ENCODE data around the gene FBXW12. TPM values are rescaled to one million over a fixed set of nuclear protein-coding genes. Genes with fewer than 3 reads are reported as not detected.

FBXW12 gene
- total RNA-seq, 1 experiment from 2014 or later = 0.74 TPM

GRCh38 chr3:48403533-48404439 lies 31.8 kb downstream of the FBXW12 start:
- Histone ChIP-seq H4K20me1 (ENCODE audit: control insufficient read depth, insufficient read depth, insufficient read length) (no peaks in the 10 kb centered on the region), H3K4me2 (ENCODE audit: insufficient read depth, insufficient read length, low read length) (no peak overlapping the region), H4K91ac (ENCODE audit: insufficient read length, low read depth, low read length) (no peak overlapping the region), H3K18ac (ENCODE audit: insufficient read length, low read depth, low read length) (no peak overlapping the region), H4K8ac (replicated peaks; ENCODE audit: insufficient read length, low read depth, low read length) (no peak overlapping the region), H4K5ac (ENCODE audit: insufficient read length, low read depth, low read length) (no peak overlapping the region), H2AK5ac (ENCODE audit: insufficient read length, low read length) (no peak overlapping the region), H3K4ac (ENCODE audit: low read depth, low read length) (no peak overlapping the region), H2BK120ac (ENCODE audit: low read depth, low read length, poor library complexity, severe bottlenecking) (no peak overlapping the region), H3K23ac (ENCODE audit: insufficient read length, low read depth, low read length) (no peak overlapping the region), H3T11ph (ENCODE audit: low read length) (no peak overlapping the region), H3K14ac (ENCODE audit: insufficient read depth, low read length) (no peak overlapping the region), H3K27me3 (ENCODE audit: insufficient read depth, low read length) (no peaks in the 10 kb centered on the region), H2BK5ac (ENCODE audit: insufficient read length, low read length) (no peak overlapping the region), H2BK12ac (ENCODE audit: insufficient read length, low read depth, low read length) (no peak overlapping the region), H3K56ac (ENCODE audit: insufficient read length, low read depth, low read length) (no peak overlapping the region), H3K79me2 (ENCODE audit: insufficient read depth, low read length) (no peaks in the 10 kb centered on the region), H3K9me3 (ENCODE audit: control insufficient read depth, low read depth, low read length) (no peaks in the 10 kb centered on the region), H2BK20ac (ENCODE audit: low read depth, low read length, poor library complexity, severe bottlenecking) (no peak overlapping the region), H3K9ac (ENCODE audit: extremely low read depth, insufficient read length, low read length) (no peak overlapping the region), H3K79me1 (ENCODE audit: insufficient read depth, low read depth, low read length, poor library complexity, severe bottlenecking) (no peaks in the 10 kb centered on the region), H2AFZ (ENCODE audit: low read length) (no peak overlapping the region), H3K23me2 (ENCODE audit: insufficient read length, low read depth, low read length, poor library complexity, severe bottlenecking) (no peaks in the 10 kb centered on the region), H3K4me1 (ENCODE audit: insufficient read depth, low read length) (0 out of 2 replicates have a peak, but pooled peaks cover 2% of the 10 kb centered on the region), H3K27ac (ENCODE audit: insufficient read length, low read depth, low read length) (no peak overlapping the region), H2BK15ac (ENCODE audit: low read depth, low read length) (no peak overlapping the region)
- Mint-ChIP-seq H3K27ac (no peak overlapping the region; a peak in 1 of 7 replicates), H3K9me3 (no peaks in the 10 kb centered on the region), H3K36me3 (ENCODE audit: insufficient read depth in 1 of 3, low read depth in 3 of 3) (peaks cover 39 to 77% (median 59%) of the 10 kb centered on the region in 3 experiments), H3K4me1 (peaks cover 7 to 8% of the 10 kb centered on the region in 2 experiments), H3K27me3 (ENCODE audit: low read depth) (no peaks in the 10 kb centered on the region; the same call in none of the 2 replicates), H3K4me3 (no peak overlapping the region)
- no CpG with 5 or more reads among the region's 15 CpGs for WGBS (ENCODE audit: extremely low coverage, insufficient read length, low lambda C conversion rate)
- no peak for DNase-seq
- TF ChIP-seq, protein P1, sequence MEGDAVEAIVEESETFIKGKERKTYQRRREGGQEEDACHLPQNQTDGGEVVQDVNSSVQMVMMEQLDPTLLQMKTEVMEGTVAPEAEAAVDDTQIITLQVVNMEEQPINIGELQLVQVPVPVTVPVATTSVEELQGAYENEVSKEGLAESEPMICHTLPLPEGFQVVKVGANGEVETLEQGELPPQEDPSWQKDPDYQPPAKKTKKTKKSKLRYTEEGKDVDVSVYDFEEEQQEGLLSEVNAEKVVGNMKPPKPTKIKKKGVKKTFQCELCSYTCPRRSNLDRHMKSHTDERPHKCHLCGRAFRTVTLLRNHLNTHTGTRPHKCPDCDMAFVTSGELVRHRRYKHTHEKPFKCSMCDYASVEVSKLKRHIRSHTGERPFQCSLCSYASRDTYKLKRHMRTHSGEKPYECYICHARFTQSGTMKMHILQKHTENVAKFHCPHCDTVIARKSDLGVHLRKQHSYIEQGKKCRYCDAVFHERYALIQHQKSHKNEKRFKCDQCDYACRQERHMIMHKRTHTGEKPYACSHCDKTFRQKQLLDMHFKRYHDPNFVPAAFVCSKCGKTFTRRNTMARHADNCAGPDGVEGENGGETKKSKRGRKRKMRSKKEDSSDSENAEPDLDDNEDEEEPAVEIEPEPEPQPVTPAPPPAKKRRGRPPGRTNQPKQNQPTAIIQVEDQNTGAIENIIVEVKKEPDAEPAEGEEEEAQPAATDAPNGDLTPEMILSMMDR (conservative IDR thresholded peaks at IDR 0.05) = no peak
